RWPE2 (cell line): ENCODE data around the gene P2RX3.
A peak's percentile ranks its signal among the peaks of the same experiment; 100 is the strongest.

Source experiments
- ATAC-seq: fragments of 200-7000 bp; cut with Tn5 transposase; 3 replicates; pipeline ENCODE4 v1.9.1; 2021; ENCODE audit warnings: low read depth
- DNase-seq: peaks from one replicate; pipeline ENCODE4 v3.0.0-alpha.2; 2020; ENCODE audit warnings: low spot score
- H3K27ac ChIP-seq: fragments of 450-650 bp; 2 replicates; pipeline ENCODE4 v1.5.1; 2017; ENCODE audit warnings: mild to moderate bottlenecking; ENCODE audit not compliant: poor library complexity, severe bottlenecking
- H3K27me3 ChIP-seq: fragments of 250-450 bp; sonication (Bioruptor Pico); 2 replicates; pipeline ENCODE4 v1.5.1; 2021; ENCODE audit warnings: mild to moderate bottlenecking, moderate library complexity; ENCODE audit not compliant: insufficient read depth, poor library complexity, severe bottlenecking
- H3K36me3 ChIP-seq: fragments of 250-450 bp; sonication (Bioruptor Pico); 2 replicates; pipeline ENCODE4 v1.5.1; 2020; ENCODE audit warnings: low read depth, mild to moderate bottlenecking, moderate library complexity
- H3K4me1 ChIP-seq: fragments of 250-450 bp; sonication (Bioruptor Pico); 2 replicates; pipeline ENCODE4 v1.5.1; 2021; ENCODE audit warnings: mild to moderate bottlenecking, moderate library complexity; ENCODE audit not compliant: insufficient read depth, poor library complexity, severe bottlenecking
- H3K4me3 ChIP-seq: fragments of 250-450 bp; sonication (Bioruptor Pico); 2 replicates; pipeline ENCODE4 v1.5.1; 2021; ENCODE audit warnings: mild to moderate bottlenecking, moderate library complexity; ENCODE audit not compliant: severe bottlenecking
- H3K9me3 ChIP-seq: fragments of 250-450 bp; sonication (Bioruptor Pico); 2 replicates; pipeline ENCODE4 v1.5.1; 2021; ENCODE audit warnings: mild to moderate bottlenecking, moderate library complexity; ENCODE audit not compliant: severe bottlenecking
- CTCF ChIP-seq: fragments of 450-650 bp; IDR thresholded peaks from one replicate; pipeline ENCODE4 v1.5.1; 2017; ENCODE audit warnings: mild to moderate bottlenecking, moderate library complexity; ENCODE audit not compliant: poor library complexity, severe bottlenecking

The P2RX3 gene

GRCh38 chr11:57349491-57350274 is 11.5 kb downstream of the P2RX3 start:
- peak; percentile 47; the same call in 1 of the 3 replicates for ATAC-seq
- H3K4me3 ChIP-seq, result no peak overlapping the region
- H3K36me3 ChIP-seq, result no peaks in the 10 kb centered on the region
- H3K4me1 ChIP-seq, result no peaks in the 10 kb centered on the region
- H3K27ac ChIP-seq, result no peak overlapping the region
- H3K9me3 ChIP-seq, result no peaks in the 10 kb centered on the region
- no peaks in the 10 kb centered on the region for H3K27me3 ChIP-seq
- DNase-seq, result no peak
- TF ChIP-seq CTCF, result peak; percentile 82

GRCh38 chr11:57353036-57353435 is 14.9 kb downstream of the P2RX3 start:
- Histone ChIP-seq H3K9me3 (no peaks in the 10 kb centered on the region), H3K27ac (no peak overlapping the region), H3K27me3 (no peaks in the 10 kb centered on the region), H3K36me3 (no peaks in the 10 kb centered on the region), H3K4me1 (no peaks in the 10 kb centered on the region), H3K4me3 (no peak overlapping the region)
- ATAC-seq, result no peak
- no peak for TF ChIP-seq CTCF
- no peak for DNase-seq

- Histone ChIP-seq H3K9me3 (no peaks in the 10 kb centered on the region), H3K4me1 (no peaks in the 10 kb centered on the region), H3K27me3 (no peaks in the 10 kb centered on the region), H3K36me3 (no peaks in the 10 kb centered on the region), H3K4me3 (no peak overlapping the region), H3K27ac (no peak overlapping the region)
- TF ChIP-seq CTCF, result no peak
- DNase-seq, result no peak
- no peak for ATAC-seq
Measured at GRCh38 chr11:57353446-57353845, 15.3 kb downstream of the P2RX3 start.

- TF ChIP-seq CTCF, result no peak
- H3K4me3 ChIP-seq, result no peak overlapping the region
- no peaks in the 10 kb centered on the region for H3K9me3 ChIP-seq
- no peaks in the 10 kb centered on the region for H3K36me3 ChIP-seq
- no peaks in the 10 kb centered on the region for H3K27me3 ChIP-seq
- H3K27ac ChIP-seq, result no peak overlapping the region
- ATAC-seq, result no peak
- no peak for DNase-seq
- no peaks in the 10 kb centered on the region for H3K4me1 ChIP-seq
Measured at GRCh38 chr11:57353852-57354251, 15.7 kb downstream of the P2RX3 start.

GRCh38 chr11:57354699-57355098 is 16.5 kb downstream of the P2RX3 start:
- Histone ChIP-seq H3K36me3 (no peaks in the 10 kb centered on the region), H3K27ac (no peak overlapping the region), H3K9me3 (no peaks in the 10 kb centered on the region), H3K4me1 (no peaks in the 10 kb centered on the region), H3K4me3 (no peak overlapping the region), H3K27me3 (no peaks in the 10 kb centered on the region)
- no peak for TF ChIP-seq CTCF
- ATAC-seq (no peak), DNase-seq (no peak)
